Stomach (tissue), 4 donors: ENCODE results near the gene PRDM5.

Source experiments
- POLR2A ChIP-seq, 4 donors: fragments of 450-650 bp; IDR thresholded peaks; one replicate each; pipeline ENCODE4 v1.6.1; 2016; ENCODE audit warnings: antibody characterized with exemption in 4 of 4, control low read depth in 2 of 4, mild to moderate bottlenecking in 1 of 4, moderate library complexity in 1 of 4
- POLR2AphosphoS5 ChIP-seq, 3 donors: sonication (generic); formaldehyde crosslinking; IDR thresholded peaks; one replicate each; pipeline ENCODE4 v1.6.1; 2016; ENCODE audit warnings: antibody characterized with exemption in 3 of 3
- TF ChIP-seq, protein P1 (sequence below), 7 experiments: fragments of 450-650 bp in 4 of 7; fragments of 200-600 bp in 3 of 7; sonication (generic) in 3 of 7; IDR thresholded peaks; one replicate each; pipeline ENCODE4 v1.5.1; 2016 to 2019; ENCODE audit warnings: antibody characterized with exemption in 7 of 7, control low read depth in 2 of 7, mild to moderate bottlenecking in 1 of 7

DNA sequence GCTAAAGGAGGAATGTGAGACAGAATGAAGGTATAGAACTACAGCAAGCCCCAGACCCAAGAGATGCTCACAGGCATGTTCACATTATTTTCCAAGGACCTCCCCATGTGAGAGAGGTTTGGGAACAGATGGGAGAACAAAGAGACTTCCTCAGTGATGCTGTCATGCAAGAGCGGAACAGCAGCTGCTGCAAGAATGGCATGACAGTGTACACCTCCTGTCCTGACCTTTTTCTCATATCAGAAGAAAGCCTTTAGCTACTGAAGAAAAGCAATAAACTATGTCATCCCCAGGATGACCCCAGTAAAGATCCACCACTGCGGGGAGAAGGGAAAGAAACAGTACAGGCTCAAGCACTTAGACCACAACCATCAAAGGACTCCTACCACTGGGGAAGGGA, 7.2 kb downstream of the PRDM5 start:
- TF ChIP-seq, protein P1, sequence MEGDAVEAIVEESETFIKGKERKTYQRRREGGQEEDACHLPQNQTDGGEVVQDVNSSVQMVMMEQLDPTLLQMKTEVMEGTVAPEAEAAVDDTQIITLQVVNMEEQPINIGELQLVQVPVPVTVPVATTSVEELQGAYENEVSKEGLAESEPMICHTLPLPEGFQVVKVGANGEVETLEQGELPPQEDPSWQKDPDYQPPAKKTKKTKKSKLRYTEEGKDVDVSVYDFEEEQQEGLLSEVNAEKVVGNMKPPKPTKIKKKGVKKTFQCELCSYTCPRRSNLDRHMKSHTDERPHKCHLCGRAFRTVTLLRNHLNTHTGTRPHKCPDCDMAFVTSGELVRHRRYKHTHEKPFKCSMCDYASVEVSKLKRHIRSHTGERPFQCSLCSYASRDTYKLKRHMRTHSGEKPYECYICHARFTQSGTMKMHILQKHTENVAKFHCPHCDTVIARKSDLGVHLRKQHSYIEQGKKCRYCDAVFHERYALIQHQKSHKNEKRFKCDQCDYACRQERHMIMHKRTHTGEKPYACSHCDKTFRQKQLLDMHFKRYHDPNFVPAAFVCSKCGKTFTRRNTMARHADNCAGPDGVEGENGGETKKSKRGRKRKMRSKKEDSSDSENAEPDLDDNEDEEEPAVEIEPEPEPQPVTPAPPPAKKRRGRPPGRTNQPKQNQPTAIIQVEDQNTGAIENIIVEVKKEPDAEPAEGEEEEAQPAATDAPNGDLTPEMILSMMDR (IDR thresholded peaks at IDR 0.05): no peak
- no peak for TF ChIP-seq POLR2A (IDR thresholded peaks at IDR 0.05)
- no peak for TF ChIP-seq POLR2AphosphoS5 (IDR thresholded peaks at IDR 0.05)
